IgD-negative memory B cell (primary cell): ENCODE data around the gene DEPDC5. TPM values are rescaled to one million over a fixed set of nuclear protein-coding genes. Genes with fewer than 3 reads are reported as not detected.

ENCODE experiments used
- H3K27ac Mint-ChIP-seq, 3 donors: one replicate each; pipeline ENCODE4 v1.8.0; 2020 to 2022; ENCODE audit warnings: mild to moderate bottlenecking in 3 of 3, mixed read lengths in 3 of 3, moderate library complexity in 1 of 3
- H3K27me3 Mint-ChIP-seq: one replicate; pipeline ENCODE4 v1.8.0; 2021; ENCODE audit warnings: mixed read lengths
- H3K36me3 Mint-ChIP-seq: one replicate; pipeline ENCODE4 v1.8.0; 2020; ENCODE audit warnings: mild to moderate bottlenecking, mixed read lengths
- H3K4me1 Mint-ChIP-seq, 3 donors: one replicate each; pipeline ENCODE4 v1.8.0; 2020 to 2022; ENCODE audit warnings: mixed read lengths in 3 of 3, mild to moderate bottlenecking in 1 of 3
- H3K4me3 Mint-ChIP-seq, 4 donors: one replicate each; pipeline ENCODE4 v1.8.0; 2020 to 2022; ENCODE audit warnings: mild to moderate bottlenecking in 4 of 4, mixed read lengths in 4 of 4, moderate library complexity in 3 of 4
- H3K9me3 Mint-ChIP-seq, 3 donors: one replicate each; pipeline ENCODE4 v1.8.0; 2020 to 2021; ENCODE audit warnings: mixed read lengths in 3 of 3, mild to moderate bottlenecking in 1 of 3
- polyA plus RNA-seq: library from polyadenylated mRNA; unstranded; fragments of 300-500 nt; fragmentation: Illumina TruSeq; gene quantifications from one replicate; pipeline ENCODE4 v1.2.3, GENCODE V29; 2021

DEPDC5 gene
- polyA plus RNA-seq, 1 donor from 2014 or later = 30.7 TPM

GRCh38 chr22:31952472-31952871 is 198.7 kb downstream of the DEPDC5 start:
- H3K27ac Mint-ChIP-seq = no peak overlapping the region
- no peaks in the 10 kb centered on the region for H3K9me3 Mint-ChIP-seq
- no peaks in the 10 kb centered on the region for H3K36me3 Mint-ChIP-seq
- no peak overlapping the region for H3K4me3 Mint-ChIP-seq
- H3K4me1 Mint-ChIP-seq = peaks cover 16 to 29% (median 24%) of the 10 kb centered on the region in 3 donors
- H3K27me3 Mint-ChIP-seq = no peaks in the 10 kb centered on the region

GRCh38 chr22:31953261-31953660 is 199.4 kb downstream of the DEPDC5 start:
- H3K36me3 Mint-ChIP-seq = no peaks in the 10 kb centered on the region
- no peaks in the 10 kb centered on the region for H3K27me3 Mint-ChIP-seq
- H3K4me3 Mint-ChIP-seq = no peak overlapping the region
- no peaks in the 10 kb centered on the region for H3K9me3 Mint-ChIP-seq
- H3K4me1 Mint-ChIP-seq = peaks cover 15 to 28% (median 22%) of the 10 kb centered on the region in 3 donors
- H3K27ac Mint-ChIP-seq = no peak overlapping the region

- Mint-ChIP-seq H3K27ac (no peak overlapping the region), H3K27me3 (no peaks in the 10 kb centered on the region), H3K4me3 (no peak overlapping the region), H3K36me3 (peaks cover 2% of the 10 kb centered on the region), H3K9me3 (no peaks in the 10 kb centered on the region), H3K4me1 (peaks cover 15 to 28% (median 22%) of the 10 kb centered on the region in 3 donors)
Measured at GRCh38 chr22:31954535-31955523, 201.0 kb downstream of the DEPDC5 start.

GRCh38 chr22:31956360-31956759 is 202.5 kb downstream of the DEPDC5 start:
- H3K4me1 Mint-ChIP-seq = peaks cover 15 to 24% (median 18%) of the 10 kb centered on the region in 3 donors
- H3K4me3 Mint-ChIP-seq = no peak overlapping the region

More at GRCh38 chr22:31956360-31956759, 202.5 kb downstream of the DEPDC5 start:
- peak overlapping the region in 2 of 3 donors; percentile 54 to 74 for H3K27ac Mint-ChIP-seq
- no peaks in the 10 kb centered on the region for H3K9me3 Mint-ChIP-seq
- no peaks in the 10 kb centered on the region for H3K27me3 Mint-ChIP-seq
- H3K36me3 Mint-ChIP-seq = peaks cover 2% of the 10 kb centered on the region

Other genes with a start within 250 kb of the DEPDC5 start
- gene PISD, start 91.8 kb upstream of the DEPDC5 start, polyA plus RNA-seq = 20.7 TPM
- gene PRR14L, start 3.9 kb upstream of the DEPDC5 start, polyA plus RNA-seq = 28.4 TPM
- 65.3 TPM for gene YWHAH, start 190.5 kb downstream of the DEPDC5 start, polyA plus RNA-seq